Daoy (cell line): ENCODE results near the gene HIP1. TPM values are rescaled to one million over a fixed set of nuclear protein-coding genes. Genes with fewer than 3 reads are reported as not detected.
"Not testable (repeated sequence)": the region's sequence is repeated elsewhere in the genome, so short reads cannot be mapped to it uniquely, and the experiment has no call there.

Source experiments
- DNase-seq: peaks from one replicate; pipeline ENCODE4 v3.0.0-alpha.2; 2015; ENCODE audit warnings: low read depth
- total RNA-seq: library from RNA; depleted of rRNA; stranded (reverse); fragments of >200 nt; shearing (Covaris generic); gene quantifications from 2 replicates; pipeline ENCODE4 v1.2.3, GENCODE V29; 2014

The HIP1 gene
- total RNA-seq, 1 experiment from 2014 or later, result 12.3 TPM

GRCh38 chr7:75614401-75614800, 124.3 kb downstream of the HIP1 start:
- no peak for DNase-seq

- no peak for DNase-seq
Measured at GRCh38 chr7:75613351-75613750, 125.4 kb downstream of the HIP1 start.

DNA sequence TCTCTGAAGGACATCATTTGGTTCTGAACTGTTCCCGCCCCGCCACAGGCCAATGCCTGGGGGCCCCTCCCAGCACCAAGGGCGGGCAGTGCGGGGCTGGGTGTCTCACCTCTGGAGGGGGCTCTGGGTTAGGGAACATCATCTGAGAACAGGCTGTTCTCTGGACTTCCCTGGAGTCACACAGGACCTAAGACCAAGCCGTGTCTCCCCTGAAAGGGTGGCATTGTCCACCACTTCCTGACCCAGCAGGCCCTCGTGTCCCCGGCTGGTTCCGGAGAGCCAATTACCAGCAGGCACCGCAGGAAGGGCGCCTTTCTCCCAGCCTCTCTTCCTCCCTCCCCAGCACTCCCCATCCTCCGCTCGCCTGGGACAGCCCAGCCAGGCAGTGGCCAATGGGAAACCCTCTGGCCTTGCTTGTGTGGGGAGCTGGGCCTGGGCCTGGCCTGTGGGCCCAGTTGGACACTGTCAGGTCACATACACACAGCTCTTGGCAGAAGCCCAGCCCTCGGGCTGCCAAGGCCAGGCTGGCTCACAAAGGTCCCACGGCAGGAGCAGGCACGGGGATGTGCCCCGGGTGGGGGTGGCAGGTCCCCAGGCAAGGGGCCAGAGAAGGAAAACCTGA, 127.1 kb downstream of the HIP1 start:
- DNase-seq, result no peak

DNA sequence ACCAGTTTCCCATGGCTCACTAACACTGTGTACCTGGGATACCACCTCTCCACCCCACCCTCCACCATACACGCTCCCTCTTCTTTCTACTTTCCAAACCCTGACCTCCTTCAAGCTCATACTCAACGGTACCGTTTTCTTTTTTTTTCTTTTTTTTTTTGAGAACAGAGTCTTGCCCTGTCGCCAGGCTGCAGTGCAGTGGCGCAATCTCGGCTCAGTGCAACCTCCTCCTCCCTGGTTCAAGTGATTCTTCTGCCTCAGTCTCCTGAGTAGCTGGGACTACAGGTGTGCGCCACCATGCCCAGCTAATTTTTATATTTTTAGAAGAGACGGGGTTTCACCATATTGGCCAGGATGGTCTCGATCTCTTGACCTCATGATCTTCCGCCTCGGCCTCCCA, 129.3 kb downstream of the HIP1 start:
- DNase-seq, result not testable (repeated sequence)

GRCh38 chr7:75608451-75609122, 130.2 kb downstream of the HIP1 start:
- DNase-seq, result no peak

GRCh38 chr7:75604408-75604807, 134.3 kb downstream of the HIP1 start:
- DNase-seq, result no peak

- not testable (repeated sequence) for DNase-seq
Measured at GRCh38 chr7:75602831-75603230, 135.9 kb downstream of the HIP1 start.

DNA sequence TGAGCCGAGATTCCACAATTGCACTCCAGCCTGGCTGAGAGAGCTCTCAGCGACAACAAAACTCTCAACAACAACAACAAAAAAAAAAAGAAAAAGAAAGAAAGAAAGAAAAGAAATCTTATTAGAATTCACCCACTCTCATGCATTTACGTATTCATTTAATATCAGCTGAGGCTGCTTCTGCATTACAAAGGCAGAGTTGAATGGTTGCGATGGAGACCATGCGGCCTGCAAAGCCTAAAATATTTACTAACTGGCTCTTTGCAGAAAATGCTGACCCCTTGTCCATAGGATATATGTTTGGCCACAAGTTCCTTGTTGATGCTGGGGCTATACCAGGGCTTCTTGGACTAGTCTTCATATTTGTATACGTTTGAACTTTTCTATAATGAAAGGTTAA, 137.2 kb downstream of the HIP1 start:
- no peak for DNase-seq

GRCh38 chr7:75600748-75601147, 138.0 kb downstream of the HIP1 start:
- DNase-seq, result not testable (repeated sequence)

DNA sequence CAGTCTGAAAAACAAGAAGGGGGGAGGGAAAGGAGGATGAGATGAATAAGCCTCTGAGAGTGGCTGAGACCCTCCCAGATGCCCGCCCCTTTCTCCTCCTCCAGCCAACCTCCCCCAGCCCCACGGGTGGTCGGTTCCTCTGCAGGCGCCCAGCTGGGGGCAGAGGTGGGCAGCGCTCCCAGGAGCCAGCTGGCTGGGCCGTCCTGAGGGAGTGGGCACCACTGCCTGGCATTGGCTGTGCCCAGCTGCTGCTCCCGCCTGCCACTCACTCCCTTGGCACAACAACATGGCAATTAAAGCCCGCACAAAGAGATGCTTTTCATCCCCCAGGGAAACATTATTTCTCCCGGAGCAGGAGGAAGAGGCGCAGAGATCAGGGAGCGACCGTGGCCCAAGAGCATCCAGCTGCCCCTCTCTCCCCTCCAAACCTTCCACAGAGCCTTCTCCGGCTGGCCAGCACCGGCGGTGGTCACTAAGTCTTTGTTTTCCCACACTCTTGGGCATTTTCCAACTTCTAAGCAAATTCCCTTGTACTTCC, 139.4 kb downstream of the HIP1 start:
- DNase-seq, result no peak

GRCh38 chr7:75596727-75597614, 141.8 kb downstream of the HIP1 start:
- DNase-seq, result peak; percentile 46

GRCh38 chr7:75595766-75596165, 143.0 kb downstream of the HIP1 start:
- no peak for DNase-seq

DNA sequence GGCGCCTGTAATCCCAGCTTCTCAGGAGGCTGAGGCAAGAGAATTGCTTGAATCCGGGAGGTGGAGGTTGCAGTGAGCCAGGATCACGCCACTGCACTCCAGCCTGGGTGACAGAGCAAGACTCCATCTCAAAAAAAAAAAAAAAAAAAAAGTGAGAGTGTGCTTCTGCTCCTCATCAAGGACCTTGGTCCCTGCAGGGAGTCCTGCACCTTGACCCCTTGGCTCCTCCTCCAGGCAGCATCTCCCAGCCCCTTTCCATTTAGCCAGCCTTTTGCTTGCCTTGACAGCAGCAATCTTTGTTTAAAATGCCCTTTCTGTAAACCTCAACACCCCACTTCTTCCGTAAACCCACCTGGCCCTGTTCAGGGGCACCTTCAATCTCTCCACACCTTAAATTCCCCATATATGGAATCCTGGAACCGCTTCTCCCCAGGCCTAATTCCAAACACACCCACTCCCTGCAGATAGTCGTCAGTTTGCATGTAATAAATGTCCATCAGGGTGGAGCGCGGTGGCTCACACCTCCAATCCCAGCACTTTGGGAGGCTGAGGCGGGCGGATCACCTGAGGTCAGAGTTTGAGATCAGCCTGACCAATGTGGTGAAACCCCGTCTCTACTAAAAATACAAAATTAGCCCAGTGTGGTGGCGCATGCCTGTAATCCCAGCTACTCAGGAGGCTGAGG, 145.1 kb downstream of the HIP1 start:
- DNase-seq, result not testable (repeated sequence)

DNA sequence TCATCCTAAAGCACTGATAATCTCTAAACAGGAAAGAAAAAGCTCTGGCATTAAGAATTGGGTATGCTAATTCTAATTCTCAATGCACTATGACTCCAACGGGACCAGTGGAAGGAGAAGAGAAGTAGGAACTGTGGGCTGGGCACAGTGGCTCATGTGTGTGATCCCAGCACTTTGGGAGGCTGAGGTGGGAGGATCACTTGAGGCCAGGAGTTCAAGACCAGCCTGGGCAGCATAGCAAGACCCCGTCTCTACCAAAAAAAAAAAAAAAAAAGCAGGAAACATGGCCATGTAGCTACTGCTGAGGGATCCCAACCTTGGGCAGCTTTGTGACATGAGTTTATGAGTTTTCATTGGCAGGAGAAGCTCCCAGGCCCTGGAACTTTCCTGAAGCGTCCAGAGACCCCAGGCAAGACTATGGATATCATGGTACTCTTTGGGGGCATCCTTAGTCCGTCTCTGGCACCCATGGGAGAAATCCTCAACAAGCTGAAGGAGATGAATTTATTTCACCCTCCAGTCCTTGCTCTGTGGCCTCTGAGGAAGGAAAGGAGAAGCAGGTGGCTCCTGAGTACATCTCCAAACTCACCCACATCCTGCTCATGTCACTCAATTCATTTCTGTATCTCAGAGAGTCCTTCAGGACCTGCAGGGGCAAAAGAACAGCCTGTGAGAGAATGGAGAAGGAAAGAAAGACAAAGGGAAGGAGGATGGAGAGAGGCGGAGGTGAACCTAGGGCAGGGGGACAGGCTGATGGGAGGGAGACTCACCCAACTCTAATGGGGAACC, 147.1 kb downstream of the HIP1 start:
- DNase-seq, result no peak

DNA sequence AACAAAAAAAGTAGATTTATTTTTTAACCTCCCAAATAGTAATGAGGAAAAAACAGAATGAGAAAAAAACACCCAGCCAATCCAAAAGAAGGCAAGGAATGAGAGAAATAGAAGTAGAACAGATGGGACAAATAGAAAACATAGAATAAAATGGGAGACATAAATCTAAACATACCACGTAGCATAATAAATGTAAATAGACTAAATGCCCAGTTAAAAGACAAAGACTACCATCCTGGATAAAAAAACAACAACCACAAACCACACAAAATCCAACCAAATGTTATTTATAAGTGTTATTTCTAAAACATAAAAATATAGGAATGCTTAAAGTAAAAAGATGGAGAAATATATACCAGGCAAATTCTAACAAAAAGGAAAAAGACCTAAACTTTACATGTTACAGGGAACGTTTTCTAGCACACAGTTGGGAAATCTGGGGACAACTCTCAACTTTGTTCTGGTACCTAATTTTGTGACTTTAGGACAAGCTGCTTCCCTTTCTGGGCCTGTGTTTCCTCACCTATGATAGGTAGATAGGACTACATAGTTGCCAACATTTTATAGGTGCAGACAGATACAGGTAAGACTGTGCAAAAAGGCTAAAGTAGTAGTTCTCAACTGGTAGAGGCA, 148.3 kb downstream of the HIP1 start:
- DNase-seq, result no peak

DNA sequence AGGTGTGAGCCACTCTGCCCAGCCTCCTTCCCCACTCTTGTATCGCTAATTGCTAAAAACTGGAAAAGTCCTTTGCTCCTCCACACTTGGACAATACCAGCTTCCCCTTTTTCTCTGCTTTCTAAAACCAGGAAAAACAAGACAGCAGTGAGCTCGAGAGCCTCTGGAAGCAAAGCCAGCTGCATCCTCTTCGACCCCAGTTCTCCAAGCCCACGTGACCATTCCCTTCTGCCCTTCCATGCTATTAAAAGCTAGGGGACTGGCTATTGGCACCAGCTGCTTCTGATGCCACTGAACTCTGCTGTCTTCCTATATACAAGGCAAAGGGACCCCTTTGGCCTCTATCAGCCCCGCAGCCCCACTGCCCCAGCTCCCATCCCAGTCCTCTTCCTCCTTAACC, 154.4 kb downstream of the HIP1 start:
- DNase-seq, result no peak

GRCh38 chr7:75583255-75583654, 155.5 kb downstream of the HIP1 start:
- no peak for DNase-seq

GRCh38 chr7:75579899-75580298, 158.8 kb downstream of the HIP1 start:
- DNase-seq, result no peak

DNA sequence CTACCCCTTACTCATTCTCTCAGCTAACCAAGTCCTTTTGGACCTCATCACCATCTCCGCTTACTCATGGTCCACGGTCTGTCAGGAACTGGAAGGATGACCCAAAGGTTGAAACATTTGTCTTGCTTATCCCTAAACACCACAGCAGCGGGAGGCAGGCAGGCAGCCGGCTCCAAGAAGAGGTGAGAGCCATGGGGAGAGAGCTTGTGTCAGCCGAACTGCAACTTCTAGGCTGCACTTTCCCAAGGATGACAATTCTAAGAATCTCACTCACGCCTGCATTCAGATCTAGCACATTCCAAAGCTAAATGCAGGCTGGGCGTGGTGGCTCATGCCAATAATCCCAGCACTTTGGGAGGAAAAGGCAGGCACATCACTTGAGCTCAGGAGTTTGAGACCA, 160.7 kb downstream of the HIP1 start:
- no peak for DNase-seq

- DNase-seq, result no peak
Measured at GRCh38 chr7:75575488-75576121, 163.1 kb downstream of the HIP1 start.
